Prostate gland (tissue), 2 donors: ENCODE measurements around the gene CD47. TPM values are rescaled to one million over a fixed set of nuclear protein-coding genes. Genes with fewer than 3 reads are reported as not detected.

Source experiments
- DNase-seq: peaks from one replicate; pipeline ENCODE4 v3.0.0-alpha.2; 2019; ENCODE audit warnings: low spot score
- H3K27ac ChIP-seq, 2 donors: fragments of 200-600 bp; sonication (generic); 2 replicates each; pipeline ENCODE4 v1.5.1; 2017 to 2019
- H3K27me3 ChIP-seq: fragments of 200-600 bp; sonication (generic); replicated peaks from 2 replicates; pipeline ENCODE4 v1.5.1; 2019; ENCODE audit not compliant: insufficient read depth
- H3K36me3 ChIP-seq, 2 donors: fragments of 200-600 bp; sonication (generic); 1 replicate in 1 of 2; 2 replicates in 1 of 2; pipeline versions ENCODE4 v1.5.1 to v1.8.1; 2017 to 2019
- H3K4me1 ChIP-seq: fragments of 200-600 bp; sonication (generic); replicated peaks from 2 replicates; pipeline ENCODE4 v1.5.1; 2019
- H3K4me3 ChIP-seq, 2 donors: fragments of 200-600 bp; sonication (generic); 2 replicates each; pipeline ENCODE4 v1.5.1; 2017 to 2019
- H3K9me3 ChIP-seq: fragments of 200-600 bp; sonication (generic); 2 replicates; pipeline ENCODE4 v1.5.1; 2017
- CTCF ChIP-seq, 4 experiments: fragments of 200-600 bp in 2 of 4; fragments of 450-650 bp in 2 of 4; sonication (generic) in 2 of 4; IDR thresholded peaks; 1 replicate in 3 of 4; 2 replicates in 1 of 4; pipeline ENCODE4 v1.5.1; 2016 to 2019; ENCODE audit warnings: antibody characterized with exemption in 4 of 4, mild to moderate bottlenecking in 2 of 4, moderate library complexity in 2 of 4
- POLR2A ChIP-seq: fragments of 450-650 bp; IDR thresholded peaks from one replicate; pipeline ENCODE4 v1.6.1; 2016; ENCODE audit warnings: antibody characterized with exemption, mild to moderate bottlenecking
- POLR2AphosphoS5 ChIP-seq: sonication (generic); formaldehyde crosslinking; IDR thresholded peaks from one replicate; pipeline ENCODE4 v1.6.1; 2017; ENCODE audit warnings: antibody characterized with exemption
- WGBS: methylation state at CpG from one replicate; pipeline ENCODE4 v1.1.5; 2018; 5-methylcytosine and 5-hydroxymethylcytosine counted together
- intact Hi-C: fragments of 100-400 bp; cut with DNase I; formaldehyde crosslinking; loops from one replicate; pipeline ENCODE4 v1.14.2; 2022
- total RNA-seq, 2 donors: library from RNA; depleted of rRNA; stranded (reverse); fragments of >200 nt; gene quantifications; one replicate each; pipeline ENCODE4 v1.1.0, GENCODE V29; 2016

CD47 gene
- total RNA-seq, 2 donors from 2014 or later: 90.1 to 197 TPM

DNA sequence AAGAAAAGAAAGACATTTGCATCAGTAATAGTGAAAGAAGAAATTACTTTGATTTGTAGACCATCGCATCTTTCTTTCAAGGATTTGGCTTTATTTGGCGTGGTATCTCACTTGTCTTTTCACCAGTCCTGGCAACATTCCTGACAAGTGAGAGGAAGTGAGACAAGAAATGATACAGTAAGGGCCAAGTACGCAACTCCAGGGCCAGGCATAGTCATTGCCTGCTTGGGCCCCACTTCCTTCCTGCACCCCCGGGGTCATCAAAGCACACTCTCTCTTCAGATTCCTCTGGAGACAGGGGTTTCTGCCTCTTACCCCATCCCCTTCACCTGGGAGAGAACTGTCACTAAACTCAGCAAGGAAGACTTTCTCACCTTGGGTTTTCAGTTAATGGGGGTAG, 55.1 kb downstream of the CD47 start:
- Histone ChIP-seq H3K27me3 (no peaks in the 10 kb centered on the region), H3K4me1 (no peaks in the 10 kb centered on the region), H3K27ac (no peak overlapping the region), H3K9me3 (no peaks in the 10 kb centered on the region), H3K36me3 (no peaks in the 10 kb centered on the region), H3K4me3 (no peak overlapping the region)
- TF ChIP-seq CTCF (IDR thresholded peaks at IDR 0.05): no peak
- no peak for TF ChIP-seq POLR2A
- TF ChIP-seq POLR2AphosphoS5: no peak
- no peak for DNase-seq
- 87% methylated on average over 4 of the region's 4 CpGs for WGBS
- intact Hi-C loops: no loop called here

GRCh38 chr3:108031895-108032294, 58.9 kb downstream of the CD47 start:
- Histone ChIP-seq H3K4me3 (no peak overlapping the region), H3K36me3 (no peaks in the 10 kb centered on the region), H3K9me3 (no peaks in the 10 kb centered on the region), H3K4me1 (no peaks in the 10 kb centered on the region), H3K27ac (no peak overlapping the region), H3K27me3 (no peaks in the 10 kb centered on the region)
- intact Hi-C loops: no loop called here
- WGBS: 73% methylated on average over 2 of the region's 2 CpGs
- TF ChIP-seq POLR2A: no peak
- TF ChIP-seq CTCF (IDR thresholded peaks at IDR 0.05): no peak
- TF ChIP-seq POLR2AphosphoS5: no peak
- no peak for DNase-seq

DNA sequence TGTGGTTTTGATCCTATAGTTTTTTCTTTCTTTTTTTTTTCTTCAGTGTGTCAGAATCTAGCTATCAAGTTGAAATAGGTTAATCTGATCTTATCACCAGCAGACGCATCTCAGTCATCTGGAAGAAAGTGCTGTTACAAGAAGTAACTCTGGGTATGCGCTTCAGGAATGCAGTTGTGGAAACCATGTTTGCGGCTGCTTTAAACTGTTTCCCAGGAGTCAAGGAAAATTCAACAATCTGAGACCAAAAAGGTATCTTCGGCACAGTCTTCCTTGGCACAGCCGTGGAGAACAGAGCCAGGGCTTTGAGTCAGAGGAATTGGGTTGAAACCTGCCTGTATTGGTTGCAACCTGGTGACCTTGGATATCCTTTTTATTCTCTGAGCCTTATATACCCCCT, 59.9 kb downstream of the CD47 start:
- H3K4me3 ChIP-seq: no peak overlapping the region
- H3K27me3 ChIP-seq: no peaks in the 10 kb centered on the region
- H3K9me3 ChIP-seq: no peaks in the 10 kb centered on the region
- DNase-seq: no peak
- TF ChIP-seq POLR2A (no peak), CTCF (IDR thresholded peaks at IDR 0.05) (no peak), POLR2AphosphoS5 (no peak)
- H3K27ac ChIP-seq: no peak overlapping the region
- no peaks in the 10 kb centered on the region for H3K4me1 ChIP-seq
- no peaks in the 10 kb centered on the region for H3K36me3 ChIP-seq
- WGBS: 59% methylated on average over 5 of the region's 5 CpGs
- intact Hi-C loops: no loop called here

- Histone ChIP-seq H3K27ac (no peak overlapping the region), H3K4me3 (no peak overlapping the region), H3K27me3 (no peaks in the 10 kb centered on the region), H3K36me3 (no peaks in the 10 kb centered on the region), H3K4me1 (no peaks in the 10 kb centered on the region), H3K9me3 (no peaks in the 10 kb centered on the region)
- TF ChIP-seq POLR2AphosphoS5 (no peak), CTCF (IDR thresholded peaks at IDR 0.05) (no peak), POLR2A (no peak)
- intact Hi-C loops: no loop called here
- WGBS: 50% methylated on average over 1 of the region's 1 CpG
- DNase-seq: no peak
Observed at GRCh38 chr3:108029466-108029865, 61.4 kb downstream of the CD47 start.

DNA sequence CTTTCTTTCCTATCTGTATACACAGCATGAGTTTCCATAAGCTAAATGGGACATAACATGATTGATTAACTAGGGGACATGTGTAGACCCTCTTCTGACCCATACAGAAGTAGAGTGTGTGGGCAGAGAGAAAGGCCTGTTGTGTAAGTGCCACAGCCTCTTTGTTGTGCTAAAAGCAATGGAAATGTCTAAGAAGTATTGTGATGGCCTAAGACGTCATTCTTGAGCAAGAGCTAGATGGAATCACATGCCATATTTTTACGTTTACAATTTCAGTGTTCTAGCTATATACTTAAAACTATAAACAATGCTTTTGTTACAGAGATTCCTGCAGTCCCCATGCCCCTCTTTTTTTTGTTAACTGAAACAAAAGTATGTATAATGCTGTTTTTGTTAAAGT, 61.9 kb downstream of the CD47 start:
- intact Hi-C loops: no loop called here
- H3K4me1 ChIP-seq: no peaks in the 10 kb centered on the region
- no peak overlapping the region for H3K4me3 ChIP-seq
- H3K9me3 ChIP-seq: no peaks in the 10 kb centered on the region
- no peak for DNase-seq
- no peaks in the 10 kb centered on the region for H3K36me3 ChIP-seq
- no peaks in the 10 kb centered on the region for H3K27me3 ChIP-seq
- no peak overlapping the region for H3K27ac ChIP-seq
- WGBS: 99% methylated on average over 2 of the region's 2 CpGs
- TF ChIP-seq CTCF (IDR thresholded peaks at IDR 0.05) (no peak), POLR2AphosphoS5 (no peak), POLR2A (no peak)
